ENCODE data around the gene SLC38A9.

GRCh38 chr5:55592388-55593114, 119.6 kb downstream of the SLC38A9 start:
- TF ChIP-seq CTCF (IDR thresholded peaks at IDR 0.05) (no peak), EZH2 (IDR thresholded peaks at IDR 0.05; ENCODE audit: borderline replicate concordance, insufficient read depth, low read depth, low read length, poor library complexity, severe bottlenecking) (no peak)

Data from B cell (primary cell).